ENCODE results near the gene ZDHHC11. TPM values are rescaled to one million over a fixed set of nuclear protein-coding genes. Genes with fewer than 3 reads are reported as not detected.

Gene ZDHHC11, protein sequence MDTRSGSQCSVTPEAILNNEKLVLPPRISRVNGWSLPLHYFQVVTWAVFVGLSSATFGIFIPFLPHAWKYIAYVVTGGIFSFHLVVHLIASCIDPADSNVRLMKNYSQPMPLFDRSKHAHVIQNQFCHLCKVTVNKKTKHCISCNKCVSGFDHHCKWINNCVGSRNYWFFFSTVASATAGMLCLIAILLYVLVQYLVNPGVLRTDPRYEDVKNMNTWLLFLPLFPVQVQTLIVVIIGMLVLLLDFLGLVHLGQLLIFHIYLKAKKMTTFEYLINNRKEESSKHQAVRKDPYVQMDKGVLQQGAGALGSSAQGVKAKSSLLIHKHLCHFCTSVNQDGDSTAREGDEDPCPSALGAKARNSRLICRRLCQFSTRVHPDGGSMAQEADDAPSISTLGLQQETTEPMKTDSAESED
- total RNA-seq (10 to 100 TPM in 1 of 2 experiments, 1 to 10 TPM in 1; 9.8 to 16.4 TPM), polyA plus RNA-seq (not detected), total RNA-seq (2.5 to 5.8 (median 3.5) reads per million in 6 experiments)

DNA sequence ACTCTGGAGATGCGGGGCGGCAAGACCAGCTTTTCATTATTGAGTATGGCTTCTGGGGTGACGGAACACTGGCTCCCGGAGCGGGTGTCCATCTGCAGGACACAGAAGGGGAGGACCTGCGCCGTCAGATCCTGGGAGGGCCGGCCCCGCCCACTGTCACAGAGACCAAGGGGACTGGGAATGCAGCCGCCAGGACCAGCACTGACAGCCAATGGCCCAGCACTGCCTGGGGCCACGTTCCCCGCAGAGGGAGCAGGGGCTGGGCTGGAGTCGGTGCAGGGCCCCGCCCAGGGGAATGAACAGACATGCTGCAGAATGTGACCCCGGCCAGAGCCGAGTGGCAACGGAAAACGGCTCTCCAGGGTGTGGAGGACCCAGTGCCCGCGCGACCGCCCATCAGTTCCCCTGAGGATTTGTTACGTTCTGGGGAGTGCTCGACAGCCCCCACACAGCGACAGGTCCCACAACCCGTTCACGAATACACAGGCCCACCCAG, at the start of gene ZDHHC11:
TSS of gene ZDHHC11 (minus strand) at position 476 of the 496 bp plus-strand sequence. CDS start at position 92, 384 bp downstream.
- peak in 1 of 10 donors; percentile 48 for DNase-seq
- H3K27me3 Mint-ChIP-seq: peaks cover 2 to 35% (median 12%) of the 10 kb centered on the region in 5 donors
- no peak within 1 kb of the TSS for H3K4me3 Mint-ChIP-seq
- no peak within 1 kb of the TSS for H3K27ac Mint-ChIP-seq
- H3K36me3 Mint-ChIP-seq: no peaks in the 10 kb centered on the region
- H3K4me1 Mint-ChIP-seq: peaks cover 0 to 7% (median 1%) of the 10 kb centered on the region in 4 donors
- no peaks in the 10 kb centered on the region for H3K9me3 Mint-ChIP-seq
- ATAC-seq: no peak
- POLR2A ChIA-PET: no interaction called here

DNA sequence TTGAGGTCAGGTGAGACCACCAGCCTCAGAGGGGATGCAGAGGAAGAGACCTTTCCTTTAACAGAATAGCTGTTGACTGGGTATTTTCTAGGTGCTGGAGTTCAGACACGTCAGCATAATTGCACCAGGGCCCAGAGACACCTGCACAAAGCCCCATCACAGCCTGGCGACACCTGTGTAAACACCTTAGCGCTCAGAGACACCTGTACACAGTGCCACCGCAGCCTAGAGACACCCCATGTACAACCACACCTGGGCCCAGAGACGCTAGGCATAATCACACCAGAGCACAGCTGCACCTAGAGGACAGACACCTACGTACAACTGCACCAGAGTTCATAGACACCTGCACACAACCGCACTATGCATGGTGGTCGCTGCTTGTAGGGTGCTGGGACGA, 42.9 kb upstream of the ZDHHC11 start:
- H3K4me3 Mint-ChIP-seq: peak overlapping the region; percentile 42 to 80 (median 66)
- ATAC-seq: no peak
- H3K27ac Mint-ChIP-seq: peak overlapping the region in 3 of 10 donors; percentile 30 to 59 (median 31)
- POLR2A ChIA-PET: no interaction called here
- H3K36me3 Mint-ChIP-seq: peaks cover 0 to 22% (median 0%) of the 10 kb centered on the region in 3 donors
- H3K9me3 Mint-ChIP-seq: no peaks in the 10 kb centered on the region
- no peak for DNase-seq
- peaks cover 0 to 3% (median 0%) of the 10 kb centered on the region in 5 donors for H3K27me3 Mint-ChIP-seq
- H3K4me1 Mint-ChIP-seq: peaks cover 4 to 29% (median 18%) of the 10 kb centered on the region in 4 donors

DNA sequence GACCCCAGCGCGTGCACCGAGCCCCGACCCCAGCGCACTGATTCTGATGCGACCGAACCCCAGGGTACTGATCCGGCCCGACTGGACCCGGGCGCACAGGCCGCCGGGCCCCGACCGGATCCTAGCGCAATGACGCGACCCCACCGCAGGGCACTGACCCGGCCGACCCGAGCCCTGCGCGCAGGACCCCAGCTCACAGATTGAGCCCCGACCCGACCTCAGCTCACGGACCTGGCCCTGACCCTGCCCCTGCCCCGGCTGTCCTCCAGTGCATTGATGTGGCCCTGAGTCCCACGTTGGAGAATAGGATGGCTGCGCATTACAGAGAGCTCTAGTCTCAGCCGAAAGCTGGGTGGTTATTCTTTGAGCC, 42.3 kb upstream of the ZDHHC11 start:
- DNase-seq: no peak
- Mint-ChIP-seq H3K36me3 (peaks cover 0 to 28% (median 0%) of the 10 kb centered on the region in 3 donors), H3K27me3 (peaks cover 0 to 3% (median 0%) of the 10 kb centered on the region in 5 donors), H3K27ac (peak overlapping the region in 2 of 10 donors; percentile 31 to 36), H3K4me1 (peaks cover 4 to 35% (median 21%) of the 10 kb centered on the region in 4 donors), H3K9me3 (no peaks in the 10 kb centered on the region), H3K4me3 (peak overlapping the region; percentile 42 to 80 (median 66))
- POLR2A ChIA-PET: interaction anchor here (0.6 to 1.6 kb wide), 5 partner anchors 8 to 675 kb away, joined by 3 to 5 read pairs (median 3); partner anchors contain the start of genes CCDC127 and SDHA
- no peak for ATAC-seq

DNA sequence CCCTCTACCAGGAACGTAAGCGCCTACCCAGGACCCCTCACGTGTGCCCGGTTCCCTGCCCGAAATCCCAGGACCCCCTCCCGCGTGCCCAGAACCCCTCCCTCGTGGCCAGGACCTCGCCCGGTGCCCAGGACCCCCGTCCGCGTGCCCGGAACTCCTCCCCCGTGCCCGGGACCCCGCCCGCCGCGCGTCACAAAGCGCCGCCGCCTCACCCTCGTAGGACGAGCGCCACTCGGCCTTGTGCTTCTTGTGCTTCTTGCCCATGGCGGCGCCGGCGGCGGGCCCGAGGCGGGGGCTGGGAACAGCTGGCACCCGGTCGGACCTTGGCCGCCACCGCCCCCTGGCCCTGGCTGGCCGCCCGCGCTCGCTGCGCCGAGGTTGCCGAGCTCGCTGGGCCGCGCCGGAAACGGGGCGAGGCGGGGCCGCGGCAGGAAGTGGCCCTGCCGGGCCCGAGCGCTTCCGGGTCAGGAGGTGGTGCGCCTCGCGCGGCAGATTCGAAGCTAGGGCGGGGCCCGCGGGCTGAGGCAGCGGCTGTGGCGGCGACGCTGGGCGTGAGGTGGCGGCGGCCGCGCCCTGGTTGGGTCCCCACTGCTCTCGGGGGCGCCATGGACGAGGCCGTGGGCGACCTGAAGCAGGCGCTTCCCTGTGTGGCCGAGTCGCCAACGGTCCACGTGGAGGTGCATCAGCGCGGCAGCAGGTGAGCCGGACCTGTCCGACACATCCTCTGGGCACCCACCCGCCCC, 41.8 kb upstream of the ZDHHC11 start, which contains the start of the genes BRD9 and TRIP13:
TSS of gene BRD9 (minus strand) at position 408 of the 743 bp plus-strand sequence. CDS start at position 264, 144 bp downstream.
TSS of gene TRIP13 (plus strand) at position 491 of the 743 bp plus-strand sequence. CDS start at position 606, 115 bp downstream.
- Mint-ChIP-seq H3K9me3 (no peaks in the 10 kb centered on the region), H3K36me3 (peaks cover 0 to 34% (median 0%) of the 10 kb centered on the region in 3 donors), H3K4me3 (peak within 1 kb of the TSS; percentile 79 to 93 (median 86)), H3K4me1 (peaks cover 4 to 38% (median 21%) of the 10 kb centered on the region in 4 donors), H3K27me3 (peaks cover 0 to 3% (median 0%) of the 10 kb centered on the region in 5 donors), H3K27ac (peak within 1 kb of the TSS; percentile 78 to 95 (median 92))
- ATAC-seq: peak; percentile 96 to 98
- POLR2A ChIA-PET: interaction anchor here (0.6 to 1.6 kb wide), 6 partner anchors 9 to 675 kb away, joined by 3 to 5 read pairs (median 3); partner anchors contain the start of genes CCDC127 and SDHA
- DNase-seq: peak; percentile 69 to 90 (median 80)

DNA sequence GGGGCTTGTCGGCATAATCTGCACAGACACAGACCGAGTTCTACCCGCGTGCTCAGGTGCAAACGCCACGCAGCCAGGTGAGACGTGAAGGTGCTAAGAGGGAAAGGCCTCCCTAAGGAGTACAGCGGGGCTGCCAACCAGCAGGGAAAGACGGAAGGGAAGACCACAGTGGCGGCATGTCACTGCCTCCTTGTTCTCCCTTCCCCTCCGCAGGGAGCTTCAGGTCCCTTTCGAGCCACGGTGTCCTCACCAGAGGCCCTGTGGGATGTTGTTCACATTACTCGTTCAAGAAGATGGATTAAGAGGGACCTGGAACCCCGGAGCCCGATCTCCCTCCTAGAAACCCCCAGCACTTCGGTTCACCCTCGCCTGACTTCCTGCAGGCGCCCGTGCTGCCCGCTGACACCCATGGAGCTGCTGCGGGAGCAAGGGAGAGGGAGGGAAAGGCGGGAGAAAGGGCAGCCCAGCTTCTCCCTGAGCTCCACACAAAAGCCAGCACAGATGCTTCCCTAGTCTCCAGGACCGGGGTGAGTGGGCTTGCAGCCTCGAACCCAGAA, 41.1 kb upstream of the ZDHHC11 start:
- no peaks in the 10 kb centered on the region for H3K9me3 Mint-ChIP-seq
- H3K4me3 Mint-ChIP-seq: peak overlapping the region; percentile 79 to 93 (median 86)
- DNase-seq (peak in 1 of 10 donors; percentile 17), ATAC-seq (peak; percentile 9 to 11)
- peak overlapping the region; percentile 78 to 95 (median 92) for H3K27ac Mint-ChIP-seq
- peaks cover 0 to 40% (median 2%) of the 10 kb centered on the region in 3 donors for H3K36me3 Mint-ChIP-seq
- POLR2A ChIA-PET: interaction anchor here (0.8 to 1.6 kb wide), 4 partner anchors 9 to 674 kb away, joined by 3 to 5 read pairs (median 4); partner anchors contain the start of genes CCDC127 and SDHA
- peaks cover 5 to 41% (median 24%) of the 10 kb centered on the region in 4 donors for H3K4me1 Mint-ChIP-seq
- H3K27me3 Mint-ChIP-seq: peaks cover 0 to 3% (median 0%) of the 10 kb centered on the region in 5 donors

DNA sequence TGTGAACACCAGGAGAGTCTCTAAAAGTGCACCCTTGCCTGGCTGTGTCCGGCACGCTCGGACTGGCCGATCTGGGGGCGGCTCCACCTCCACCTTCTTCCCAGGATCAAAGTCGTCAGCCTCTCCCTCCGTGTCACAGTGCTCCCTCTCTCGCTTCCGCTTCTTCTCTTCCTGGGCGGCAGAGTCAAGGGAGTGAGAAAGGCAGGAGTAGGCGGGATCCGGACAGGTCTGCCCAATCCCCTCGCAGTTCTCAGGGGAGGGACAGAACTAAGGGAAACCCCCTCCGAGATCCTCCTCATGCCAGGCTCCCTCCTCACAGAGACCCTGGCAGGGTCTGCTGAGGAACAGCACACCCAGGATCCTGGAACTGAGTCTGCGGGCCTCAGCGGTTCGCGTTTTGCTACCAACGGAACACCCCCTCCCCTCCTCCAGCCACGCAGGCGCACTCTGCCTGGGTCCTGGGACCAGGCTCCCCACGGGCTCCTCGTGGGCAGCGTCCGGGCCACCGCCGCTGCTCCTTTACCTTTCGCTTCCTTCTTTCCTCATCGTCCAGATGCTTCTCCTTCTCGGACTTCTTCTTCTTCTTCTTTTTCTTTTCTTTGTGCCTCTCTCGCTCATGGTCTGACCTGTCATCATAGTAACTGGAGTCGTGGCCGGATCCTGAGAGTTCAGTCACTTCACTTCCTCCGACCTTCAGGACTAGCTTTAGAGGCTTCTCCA, 40.5 kb upstream of the ZDHHC11 start:
- peaks cover 0 to 47% (median 3%) of the 10 kb centered on the region in 3 donors for H3K36me3 Mint-ChIP-seq
- H3K4me1 Mint-ChIP-seq: peaks cover 6 to 41% (median 24%) of the 10 kb centered on the region in 4 donors
- POLR2A ChIA-PET: interaction anchor here (1.1 to 1.6 kb wide), 2 partner anchors 10 kb away, joined by 3 to 4 read pairs; no protein-coding TSS in a partner anchor
- no peaks in the 10 kb centered on the region for H3K9me3 Mint-ChIP-seq
- H3K27me3 Mint-ChIP-seq: no peaks in the 10 kb centered on the region
- H3K4me3 Mint-ChIP-seq: peak overlapping the region; percentile 79 to 93 (median 86)
- ATAC-seq (no peak), DNase-seq (no peak)
- H3K27ac Mint-ChIP-seq: peak overlapping the region; percentile 78 to 95 (median 92)

DNA sequence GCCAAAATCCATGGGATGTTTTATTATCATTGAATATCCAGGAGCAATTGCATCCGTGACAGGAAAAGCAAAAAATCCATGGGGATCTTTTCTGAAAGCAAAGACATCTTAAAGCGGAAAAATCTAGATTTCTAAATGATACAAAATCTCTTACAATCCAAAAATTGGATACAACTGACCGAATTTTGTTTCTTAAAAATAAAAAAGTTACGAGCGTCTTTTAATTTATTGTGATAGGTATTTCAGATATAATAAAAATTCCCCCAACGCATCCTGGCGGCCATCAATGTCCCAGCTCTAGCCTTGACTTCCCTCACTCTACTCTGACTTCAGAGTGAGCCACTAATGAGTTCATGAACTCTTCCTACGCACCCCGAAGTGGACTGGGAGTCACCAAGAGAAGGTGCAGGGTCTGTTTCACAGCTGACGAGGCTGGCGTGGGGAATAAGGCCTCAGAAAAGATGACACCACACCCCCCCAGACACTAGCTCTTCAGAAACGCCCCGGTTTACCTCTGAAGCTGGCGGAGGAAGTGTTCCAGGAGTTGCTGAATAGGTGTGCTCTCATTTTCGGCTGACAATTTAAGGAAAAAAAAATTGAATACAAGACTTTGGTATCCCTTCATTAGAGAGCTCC, 38.4 kb upstream of the ZDHHC11 start:
- no peaks in the 10 kb centered on the region for H3K9me3 Mint-ChIP-seq
- peak overlapping the region in 2 of 10 donors; percentile 10 to 19 for H3K27ac Mint-ChIP-seq
- H3K36me3 Mint-ChIP-seq: peaks cover 0 to 61% (median 9%) of the 10 kb centered on the region in 3 donors
- no peaks in the 10 kb centered on the region for H3K27me3 Mint-ChIP-seq
- no peak for ATAC-seq
- peak overlapping the region in 1 of 10 donors; percentile 32 for H3K4me3 Mint-ChIP-seq
- peaks cover 6 to 44% (median 26%) of the 10 kb centered on the region in 4 donors for H3K4me1 Mint-ChIP-seq
- no peak for DNase-seq
- POLR2A ChIA-PET: no interaction called here

DNA sequence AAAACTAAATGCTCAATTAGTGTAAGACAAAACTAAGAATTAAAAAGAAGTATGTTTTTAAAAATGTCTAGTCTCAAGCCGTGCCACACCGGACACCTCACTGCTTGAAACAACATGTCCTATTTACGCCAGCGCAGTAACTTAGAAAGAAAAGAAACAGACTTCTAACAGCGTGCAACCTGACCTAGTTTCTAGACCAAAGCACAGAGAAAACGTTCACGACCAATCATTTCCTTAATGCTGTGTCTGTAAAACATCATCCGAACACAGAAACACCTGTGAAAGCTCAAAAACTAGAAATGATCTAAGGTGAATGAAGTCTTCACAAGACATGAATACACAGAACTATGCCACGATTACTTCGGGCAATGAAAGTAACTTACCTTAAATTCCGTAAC, 37.9 kb upstream of the ZDHHC11 start:
- ATAC-seq (no peak), DNase-seq (no peak)
- Mint-ChIP-seq H3K27ac (no peak overlapping the region), H3K4me1 (peaks cover 6 to 44% (median 26%) of the 10 kb centered on the region in 4 donors), H3K9me3 (no peaks in the 10 kb centered on the region), H3K27me3 (no peaks in the 10 kb centered on the region), H3K36me3 (peaks cover 0 to 67% (median 11%) of the 10 kb centered on the region in 3 donors), H3K4me3 (peak overlapping the region in 1 of 10 donors; percentile 22)
- POLR2A ChIA-PET: no interaction called here

DNA sequence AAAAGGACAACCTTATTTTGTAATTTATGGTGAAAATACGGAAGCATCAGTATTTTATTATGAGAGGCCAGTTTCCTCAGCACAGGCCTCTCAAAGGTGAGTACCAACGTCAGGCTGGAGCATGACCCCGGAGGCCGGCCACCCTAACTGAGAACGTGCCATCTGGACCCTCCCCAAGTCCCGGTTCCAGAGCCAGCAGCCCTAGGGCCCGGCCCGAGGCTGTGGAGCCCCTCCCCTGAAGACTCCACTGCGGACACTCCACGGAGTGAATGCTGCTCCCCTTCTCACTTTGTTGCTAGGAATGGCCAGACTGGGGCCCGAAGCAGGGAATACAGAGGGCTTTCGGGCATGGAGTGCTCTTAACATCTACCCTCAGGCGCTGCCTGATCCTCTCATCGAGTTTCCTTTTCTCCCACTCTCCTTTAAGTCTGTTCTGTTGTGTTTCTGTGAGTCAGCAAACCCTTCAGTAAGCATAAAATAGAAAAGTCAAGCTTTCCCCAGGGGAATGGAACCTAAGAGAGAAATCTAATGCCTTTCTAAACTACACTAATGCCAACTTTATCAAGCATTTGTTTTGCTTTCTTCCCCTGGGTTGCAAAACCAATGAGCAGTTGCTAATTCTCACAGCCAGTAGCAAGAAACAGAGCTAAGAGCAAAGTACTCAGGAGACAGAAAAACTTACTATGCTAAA, 37.3 kb upstream of the ZDHHC11 start:
- DNase-seq (no peak), ATAC-seq (no peak)
- no peaks in the 10 kb centered on the region for H3K27me3 Mint-ChIP-seq
- H3K9me3 Mint-ChIP-seq: peaks cover 0 to 1% (median 0%) of the 10 kb centered on the region in 9 donors
- peaks cover 1 to 72% (median 15%) of the 10 kb centered on the region in 3 donors for H3K36me3 Mint-ChIP-seq
- no peak overlapping the region for H3K4me3 Mint-ChIP-seq
- no peak overlapping the region for H3K27ac Mint-ChIP-seq
- H3K4me1 Mint-ChIP-seq: peaks cover 10 to 46% (median 28%) of the 10 kb centered on the region in 4 donors
- POLR2A ChIA-PET: no interaction called here

DNA sequence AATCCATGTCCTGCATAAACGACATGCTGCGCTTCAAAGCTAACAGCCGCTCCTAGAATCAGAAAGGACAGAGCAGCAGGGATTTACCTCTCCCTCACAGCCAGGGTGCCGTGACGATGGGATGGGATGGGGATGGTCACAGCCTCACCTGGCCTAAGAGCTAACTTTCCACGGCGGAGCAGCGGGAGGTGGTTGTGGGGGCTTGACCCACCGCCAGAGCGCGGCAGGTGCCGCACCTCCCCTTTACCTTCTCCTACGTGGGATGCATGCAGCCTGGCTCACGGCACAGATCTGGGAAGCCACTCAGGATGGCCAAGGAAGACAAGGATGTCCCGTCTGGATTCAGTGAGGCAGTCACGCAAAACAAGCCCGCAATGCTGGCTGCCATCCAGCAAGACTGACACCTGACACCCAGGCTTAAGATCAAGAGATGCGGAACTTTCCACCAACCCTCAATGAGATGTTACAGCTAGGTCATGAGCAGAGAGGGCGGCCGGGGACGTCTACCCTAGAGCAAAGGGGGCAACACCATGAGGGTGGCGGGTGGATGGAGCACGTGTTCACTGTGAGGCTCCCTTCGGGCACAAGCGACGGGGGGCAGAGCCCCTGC, 36.0 kb upstream of the ZDHHC11 start:
- DNase-seq: no peak
- Mint-ChIP-seq H3K36me3 (peaks cover 14 to 85% (median 28%) of the 10 kb centered on the region in 3 donors), H3K4me3 (peak overlapping the region in 1 of 10 donors; percentile 20), H3K27ac (no peak overlapping the region), H3K9me3 (peaks cover 0 to 13% (median 2%) of the 10 kb centered on the region in 9 donors), H3K4me1 (peaks cover 21 to 58% (median 39%) of the 10 kb centered on the region in 4 donors), H3K27me3 (no peaks in the 10 kb centered on the region)
- ATAC-seq: no peak
- POLR2A ChIA-PET: no interaction called here
